ENCODE results near the gene SMIM26. TPM values are rescaled to one million over a fixed set of nuclear protein-coding genes. Genes with fewer than 3 reads are reported as not detected.

Gene SMIM26
- total and polyA plus RNA-seq, 4 donors = 46.0 to 197 (median 87.9) TPM

GRCh38 chr20:18532626-18533025 lies 34.6 kb upstream of the SMIM26 start:
- ATAC-seq (ENCODE audit: low FRiP score) = no peak

GRCh38 chr20:18533491-18533890 lies 33.7 kb upstream of the SMIM26 start:
- H3K27ac ChIP-seq (ENCODE audit: low read depth in 1 of 2, low read length in 2 of 2) = no peak overlapping the region
- no peak overlapping the region for H3K4me3 ChIP-seq (ENCODE audit: low read length in 2 of 2)
- no peaks in the 10 kb centered on the region for H3K27me3 ChIP-seq (ENCODE audit: control insufficient read depth in 1 of 2, insufficient read depth in 2 of 2, low read length in 1 of 2)
- intact Hi-C loops (cut with DNase I) = no loop called here
- no peak for DNase-seq
- no peak for ATAC-seq (ENCODE audit: low FRiP score)
- H3K9me3 ChIP-seq (ENCODE audit: control insufficient read depth, low read length) = no peaks in the 10 kb centered on the region
- H3K4me1 ChIP-seq (ENCODE audit: control insufficient read depth in 1 of 2, insufficient read depth in 2 of 2, low read length in 2 of 2) = no peaks in the 10 kb centered on the region
- WGBS, 2 donors = 5 to 13% methylated on average over 1 of the region's 1 CpG
- peaks cover 19% of the 10 kb centered on the region in 2 donors for H3K36me3 ChIP-seq (ENCODE audit: control insufficient read depth in 1 of 2, insufficient read depth in 2 of 2, low read length in 1 of 2)

More at GRCh38 chr20:18532626-18533025, 34.6 kb upstream of the SMIM26 start:
- Histone ChIP-seq H3K4me1 (ENCODE audit: control insufficient read depth in 1 of 2, insufficient read depth in 2 of 2, low read length in 2 of 2) (no peaks in the 10 kb centered on the region), H3K27ac (ENCODE audit: low read depth in 1 of 2, low read length in 2 of 2) (no peak overlapping the region), H3K4me3 (ENCODE audit: low read length in 2 of 2) (no peak overlapping the region), H3K36me3 (ENCODE audit: control insufficient read depth in 1 of 2, insufficient read depth in 2 of 2, low read length in 1 of 2) (peaks cover 23% of the 10 kb centered on the region in 2 donors), H3K27me3 (ENCODE audit: control insufficient read depth in 1 of 2, insufficient read depth in 2 of 2, low read length in 1 of 2) (no peaks in the 10 kb centered on the region), H3K9me3 (ENCODE audit: control insufficient read depth, low read length) (no peaks in the 10 kb centered on the region)
- intact Hi-C loops (cut with DNase I) = no loop called here
- no peak for DNase-seq
- WGBS, 2 donors = 86 to 92% methylated on average over 6 of the region's 6 CpGs

GRCh38 chr20:18533978-18534644 lies 33.1 kb upstream of the SMIM26 start:
- no peak for ATAC-seq (ENCODE audit: low FRiP score)
- no peak for DNase-seq
- H3K27ac ChIP-seq (ENCODE audit: low read depth in 1 of 2, low read length in 2 of 2) = no peak overlapping the region
- H3K27me3 ChIP-seq (ENCODE audit: control insufficient read depth in 1 of 2, insufficient read depth in 2 of 2, low read length in 1 of 2) = no peaks in the 10 kb centered on the region
- no peaks in the 10 kb centered on the region for H3K9me3 ChIP-seq (ENCODE audit: control insufficient read depth, low read length)
- intact Hi-C loops (cut with DNase I) = no loop called here
- H3K4me3 ChIP-seq (ENCODE audit: low read length in 2 of 2) = no peak overlapping the region
- H3K4me1 ChIP-seq (ENCODE audit: control insufficient read depth in 1 of 2, insufficient read depth in 2 of 2, low read length in 2 of 2) = no peaks in the 10 kb centered on the region
- H3K36me3 ChIP-seq (ENCODE audit: control insufficient read depth in 1 of 2, insufficient read depth in 2 of 2, low read length in 1 of 2) = peaks cover 14 to 19% of the 10 kb centered on the region in 2 donors
- WGBS, 2 donors = 78 to 82% methylated on average over 6 of the region's 6 CpGs

- ATAC-seq (ENCODE audit: low FRiP score) (no peak), DNase-seq (no peak)
- H3K4me1 ChIP-seq (ENCODE audit: control insufficient read depth in 1 of 2, insufficient read depth in 2 of 2, low read length in 2 of 2) = no peaks in the 10 kb centered on the region
- intact Hi-C loops (cut with DNase I) = no loop called here
- H3K4me3 ChIP-seq (ENCODE audit: low read length in 2 of 2) = no peak overlapping the region
- peaks cover 10 to 12% of the 10 kb centered on the region in 2 donors for H3K36me3 ChIP-seq (ENCODE audit: control insufficient read depth in 1 of 2, insufficient read depth in 2 of 2, low read length in 1 of 2)
- WGBS, 2 donors = 97 to 98% methylated on average over 2 of the region's 2 CpGs
- H3K27me3 ChIP-seq (ENCODE audit: control insufficient read depth in 1 of 2, insufficient read depth in 2 of 2, low read length in 1 of 2) = no peaks in the 10 kb centered on the region
- no peaks in the 10 kb centered on the region for H3K9me3 ChIP-seq (ENCODE audit: control insufficient read depth, low read length)
- H3K27ac ChIP-seq (ENCODE audit: low read depth in 1 of 2, low read length in 2 of 2) = no peak overlapping the region
These were observed 29.6 kb upstream of the SMIM26 start for GRCh38 chr20:18537651-18538050.

- intact Hi-C loops (cut with DNase I) = no loop called here
- WGBS, 2 donors = 74 to 78% methylated on average over 5 of the region's 5 CpGs
- H3K9me3 ChIP-seq (ENCODE audit: control insufficient read depth, low read length) = no peaks in the 10 kb centered on the region
- H3K36me3 ChIP-seq (ENCODE audit: control insufficient read depth in 1 of 2, insufficient read depth in 2 of 2, low read length in 1 of 2) = peaks cover 6 to 10% of the 10 kb centered on the region in 2 donors
- DNase-seq (no peak), ATAC-seq (ENCODE audit: low FRiP score) (no peak)
- no peak overlapping the region for H3K27ac ChIP-seq (ENCODE audit: low read depth in 1 of 2, low read length in 2 of 2)
- no peak overlapping the region for H3K4me3 ChIP-seq (ENCODE audit: low read length in 2 of 2)
- H3K4me1 ChIP-seq (ENCODE audit: control insufficient read depth in 1 of 2, insufficient read depth in 2 of 2, low read length in 2 of 2) = no peaks in the 10 kb centered on the region
- no peaks in the 10 kb centered on the region for H3K27me3 ChIP-seq (ENCODE audit: control insufficient read depth in 1 of 2, insufficient read depth in 2 of 2, low read length in 1 of 2)
These were observed 25.5 kb upstream of the SMIM26 start for GRCh38 chr20:18541741-18542140.

- Histone ChIP-seq H3K9me3 (ENCODE audit: control insufficient read depth, low read length) (no peaks in the 10 kb centered on the region), H3K27ac (ENCODE audit: low read depth in 1 of 2, low read length in 2 of 2) (no peak overlapping the region), H3K4me3 (ENCODE audit: low read length in 2 of 2) (no peak overlapping the region), H3K4me1 (ENCODE audit: control insufficient read depth in 1 of 2, insufficient read depth in 2 of 2, low read length in 2 of 2) (no peaks in the 10 kb centered on the region), H3K27me3 (ENCODE audit: control insufficient read depth in 1 of 2, insufficient read depth in 2 of 2, low read length in 1 of 2) (no peaks in the 10 kb centered on the region), H3K36me3 (ENCODE audit: control insufficient read depth in 1 of 2, insufficient read depth in 2 of 2, low read length in 1 of 2) (peaks cover 8 to 13% of the 10 kb centered on the region in 2 donors)
- 91 to 96% methylated on average over 4 of the region's 4 CpGs for WGBS, 2 donors
- intact Hi-C loops (cut with DNase I) = no loop called here
- no peak for DNase-seq
- no peak for ATAC-seq (ENCODE audit: low FRiP score)
These were observed 24.0 kb upstream of the SMIM26 start for GRCh38 chr20:18543216-18543615.

GRCh38 chr20:18543932-18544331 lies 23.3 kb upstream of the SMIM26 start:
- H3K4me3 ChIP-seq (ENCODE audit: low read length in 2 of 2) = no peak overlapping the region
- no peaks in the 10 kb centered on the region for H3K4me1 ChIP-seq (ENCODE audit: control insufficient read depth in 1 of 2, insufficient read depth in 2 of 2, low read length in 2 of 2)
- no peaks in the 10 kb centered on the region for H3K27me3 ChIP-seq (ENCODE audit: control insufficient read depth in 1 of 2, insufficient read depth in 2 of 2, low read length in 1 of 2)
- peaks cover 10 to 15% of the 10 kb centered on the region in 2 donors for H3K36me3 ChIP-seq (ENCODE audit: control insufficient read depth in 1 of 2, insufficient read depth in 2 of 2, low read length in 1 of 2)
- WGBS, 2 donors = 77 to 81% methylated on average over 7 of the region's 7 CpGs
- H3K9me3 ChIP-seq (ENCODE audit: control insufficient read depth, low read length) = no peaks in the 10 kb centered on the region
- intact Hi-C loops (cut with DNase I) = no loop called here
- DNase-seq (no peak), ATAC-seq (ENCODE audit: low FRiP score) (no peak)
- no peak overlapping the region for H3K27ac ChIP-seq (ENCODE audit: low read depth in 1 of 2, low read length in 2 of 2)

- WGBS, 2 donors = 93 to 94% methylated on average over 1 of the region's 1 CpG
- no peak for ATAC-seq (ENCODE audit: low FRiP score)
- H3K36me3 ChIP-seq (ENCODE audit: control insufficient read depth in 1 of 2, insufficient read depth in 2 of 2, low read length in 1 of 2) = peaks cover 10 to 15% of the 10 kb centered on the region in 2 donors
These were observed 21.7 kb upstream of the SMIM26 start for GRCh38 chr20:18545566-18545965.

GRCh38 chr20:18548465-18548864 lies 18.8 kb upstream of the SMIM26 start:
- H3K9me3 ChIP-seq (ENCODE audit: control insufficient read depth, low read length) = no peaks in the 10 kb centered on the region
- ATAC-seq (ENCODE audit: low FRiP score) (no peak), DNase-seq (no peak)
- 87 to 95% methylated on average over 3 of the region's 3 CpGs for WGBS, 2 donors
- no peak overlapping the region for H3K4me3 ChIP-seq (ENCODE audit: low read length in 2 of 2)
- no peaks in the 10 kb centered on the region for H3K27me3 ChIP-seq (ENCODE audit: control insufficient read depth in 1 of 2, insufficient read depth in 2 of 2, low read length in 1 of 2)
- H3K27ac ChIP-seq (ENCODE audit: low read depth in 1 of 2, low read length in 2 of 2) = no peak overlapping the region
- H3K4me1 ChIP-seq (ENCODE audit: control insufficient read depth in 1 of 2, insufficient read depth in 2 of 2, low read length in 2 of 2) = no peaks in the 10 kb centered on the region
- peaks cover 10 to 17% of the 10 kb centered on the region in 2 donors for H3K36me3 ChIP-seq (ENCODE audit: control insufficient read depth in 1 of 2, insufficient read depth in 2 of 2, low read length in 1 of 2)
- intact Hi-C loops (cut with DNase I) = no loop called here

More at GRCh38 chr20:18545566-18545965, 21.7 kb upstream of the SMIM26 start:
- no peaks in the 10 kb centered on the region for H3K27me3 ChIP-seq (ENCODE audit: control insufficient read depth in 1 of 2, insufficient read depth in 2 of 2, low read length in 1 of 2)
- no peaks in the 10 kb centered on the region for H3K9me3 ChIP-seq (ENCODE audit: control insufficient read depth, low read length)
- no peak for DNase-seq
- intact Hi-C loops (cut with DNase I) = no loop called here
- no peaks in the 10 kb centered on the region for H3K4me1 ChIP-seq (ENCODE audit: control insufficient read depth in 1 of 2, insufficient read depth in 2 of 2, low read length in 2 of 2)
- no peak overlapping the region for H3K27ac ChIP-seq (ENCODE audit: low read depth in 1 of 2, low read length in 2 of 2)
- H3K4me3 ChIP-seq (ENCODE audit: low read length in 2 of 2) = no peak overlapping the region
